HCT116 (cell line): Measurements from ENCODE around the gene AMT. TPM values are rescaled to one million over a fixed set of nuclear protein-coding genes. Genes with fewer than 3 reads are reported as not detected.

Source experiments
- ATAC-seq: fragments of 200-7000 bp; cut with Tn5 transposase; 2 replicates; pipeline ENCODE4 v1.9.1; 2020; ENCODE audit warnings: mild to moderate bottlenecking, moderate library complexity
- BruUV-seq: library from RNA; stranded (reverse); fragments of 400-500 nt; replicated peaks from 2 replicates; lab custom pipeline; 2021; lab: Mats Ljungman, UMichigan
- CTCF ChIA-PET: fragments of 300-600 bp; sonication (Branson Sonifier 250); formaldehyde crosslinking; loops from one replicate; lab custom pipeline; 2021; ENCODE audit warnings: antibody characterized with exemption; lab: Charles Lee
- POLR2A ChIA-PET: fragments of 300-600, 350-600 bp; sonication (Branson Sonifier 250); formaldehyde crosslinking; loops from one replicate; lab custom pipeline; 2021; ENCODE audit warnings: antibody characterized with exemption; lab: Charles Lee
- RAD21 ChIA-PET, 2 experiments: fragments of 300-600 bp; sonication (Branson Sonifier 250); formaldehyde crosslinking; loops; one replicate each; lab custom pipeline; 2023; ENCODE audit warnings: low total read pairs in 2 of 2; ENCODE audit not compliant: uncharacterized antibody in 2 of 2, unreplicated experiment in 2 of 2, low non-redundant PET in 1 of 2; lab: Charles Lee
- DNase-seq: peaks from one replicate; pipeline ENCODE4 v3.0.0-alpha.2; 2010; ENCODE audit warnings: low read depth, low spot score
- H2AFZ ChIP-seq: fragments of 200-600 bp; shearing (Covaris generic), sonication (generic); 2 replicates; pipeline ENCODE4 v1.6.1; 2017; ENCODE audit warnings: low read depth, mixed run types, mixed read lengths, antibody characterized with exemption, low read length; ENCODE audit not compliant: poor library complexity, severe bottlenecking
- H3K27ac ChIP-seq: 2 replicates; pipeline ENCODE4 v1.5.1; 2012; ENCODE audit warnings: low read depth, low read length
- H3K27me3 ChIP-seq: fragments of 200-600 bp; sonication (generic); 2 replicates; pipeline ENCODE4 v1.6.1; 2016; ENCODE audit warnings: mixed run types, low read length, mixed read lengths; ENCODE audit not compliant: insufficient read depth
- H3K36me3 ChIP-seq, 2 experiments: fragments of 200-500 bp in 1 of 2; fragments of 200-600 bp in 1 of 2; sonication (Bioruptor generic) in 1 of 2; sonication (generic) in 1 of 2; 2 replicates each; pipeline versions ENCODE4 v1.5.1 to v1.6.1; 2014 to 2016; ENCODE audit warnings: low read length in 2 of 2, inconsistent platforms in 1 of 2, mixed read lengths in 1 of 2, mixed run types in 1 of 2; ENCODE audit not compliant: insufficient read depth in 2 of 2, control insufficient read depth in 1 of 2
- H3K4me1 ChIP-seq, 2 experiments: fragments of 200-600 bp in 1 of 2; sonication (generic) in 1 of 2; 2 replicates each; pipeline versions ENCODE4 v1.5.1 to v1.6.1; 2012 to 2017; ENCODE audit warnings: low read length in 2 of 2, inconsistent platforms in 1 of 2, mild to moderate bottlenecking in 1 of 2, mixed read lengths in 1 of 2, mixed run types in 1 of 2, moderate library complexity in 1 of 2; ENCODE audit not compliant: insufficient read depth in 2 of 2, control insufficient read depth in 1 of 2
- H3K4me2 ChIP-seq: fragments of 200-600 bp; sonication (generic); 2 replicates; pipeline ENCODE4 v1.6.1; 2017; ENCODE audit warnings: mixed run types, low read length, mixed read lengths
- H3K4me3 ChIP-seq, 2 experiments: fragments of 200-600 bp in 1 of 2; sonication (generic) in 1 of 2; replicated peaks in 1 of 2; 2 replicates each; pipeline ENCODE4 v1.5.1; 2011 to 2016; ENCODE audit warnings: low read length in 2 of 2, control low read depth in 1 of 2, low read depth in 1 of 2, mild to moderate bottlenecking in 1 of 2, mixed read lengths in 1 of 2, mixed run types in 1 of 2
- H3K79me2 ChIP-seq: fragments of 200-600 bp; sonication (generic); 2 replicates; pipeline ENCODE4 v1.6.1; 2017; ENCODE audit warnings: mild to moderate bottlenecking, mixed run types, low read length, moderate library complexity, mixed read lengths; ENCODE audit not compliant: insufficient read depth
- H3K9ac ChIP-seq: fragments of 200-600 bp; sonication (generic); 2 replicates; pipeline ENCODE4 v1.6.1; 2016; ENCODE audit warnings: low read length, mixed read lengths
- H3K9me2 ChIP-seq: fragments of 200-600 bp; sonication (generic), shearing (Covaris generic); 2 replicates; pipeline ENCODE4 v1.6.1; 2017; ENCODE audit warnings: mixed run types, mild to moderate bottlenecking, moderate library complexity; ENCODE audit not compliant: insufficient read depth
- H3K9me3 ChIP-seq, 2 experiments: fragments of 200-500 bp in 1 of 2; fragments of 200-600 bp in 1 of 2; sonication (Bioruptor generic) in 1 of 2; sonication (generic) in 1 of 2; 2 replicates each; pipeline ENCODE4 v1.6.1; 2014 to 2017; ENCODE audit warnings: low read length in 2 of 2, mixed read lengths in 2 of 2, inconsistent platforms in 1 of 2, low read depth in 1 of 2, mild to moderate bottlenecking in 1 of 2, mixed run types in 1 of 2, moderate library complexity in 1 of 2; ENCODE audit not compliant: control insufficient read depth in 1 of 2, insufficient read depth in 1 of 2
- H4K20me1 ChIP-seq: fragments of 200-600 bp; sonication (generic), shearing (Covaris generic); 2 replicates; pipeline ENCODE4 v1.6.1; 2017; ENCODE audit warnings: mixed run types, mild to moderate bottlenecking, moderate library complexity; ENCODE audit not compliant: insufficient read depth
- CBX3 ChIP-seq: IDR thresholded peaks from 2 replicates; pipeline ENCODE4 v1.6.1; 2012; ENCODE audit warnings: low read depth
- CEBPB ChIP-seq: IDR thresholded peaks from 2 replicates; pipeline ENCODE4 v1.6.1; 2012; ENCODE audit warnings: low read depth
- ELF1 ChIP-seq: IDR thresholded peaks from 2 replicates; pipeline ENCODE4 v1.6.1; 2012; ENCODE audit warnings: low read depth, borderline replicate concordance
- EZH2 ChIP-seq: fragments of 200-600 bp; sonication (generic); IDR thresholded peaks from 2 replicates; pipeline ENCODE4 v1.6.1; 2017; ENCODE audit warnings: antibody characterized with exemption, mixed run types
- FOSL1 ChIP-seq: IDR thresholded peaks from 2 replicates; pipeline ENCODE4 v1.6.1; 2012; ENCODE audit warnings: low read depth
- JUND ChIP-seq: IDR thresholded peaks from 2 replicates; pipeline ENCODE4 v1.6.1; 2012
- POLR2A ChIP-seq: IDR thresholded peaks from 2 replicates; pipeline ENCODE4 v1.7.0; 2011; ENCODE audit warnings: borderline replicate concordance; ENCODE audit not compliant: insufficient read depth, insufficient read length; ENCODE audit errors: extremely low read depth
- POLR2AphosphoS5 ChIP-seq: IDR thresholded peaks from 2 replicates; pipeline ENCODE4 v1.6.1; 2011; ENCODE audit warnings: mild to moderate bottlenecking, low read depth, low read length, moderate library complexity
- RAD21 ChIP-seq: IDR thresholded peaks from 2 replicates; pipeline ENCODE4 v1.6.1; 2012; ENCODE audit warnings: low read depth, mild to moderate bottlenecking
- SP1 ChIP-seq: IDR thresholded peaks from 2 replicates; pipeline ENCODE4 v1.6.1; 2012; ENCODE audit warnings: low read depth
- SRF ChIP-seq: IDR thresholded peaks from 2 replicates; pipeline ENCODE4 v1.6.1; 2012; ENCODE audit warnings: low read depth
- TCF7L2 ChIP-seq: IDR thresholded peaks from 2 replicates; pipeline ENCODE4 v1.7.0; 2011; ENCODE audit warnings: borderline replicate concordance, inconsistent platforms; ENCODE audit not compliant: insufficient read depth, insufficient read length; ENCODE audit errors: extremely low read depth
- intact Hi-C: fragments of 100-400 bp; cut with micrococcal nuclease; formaldehyde crosslinking; loops from 2 replicates; pipeline ENCODE4 v1.10.0; 2022
- total RNA-seq: library from RNA; stranded (reverse); gene quantifications from one replicate; pipeline ENCODE4 v1.2.1, GENCODE V29; 2021; ENCODE audit not compliant: unreplicated experiment
- TF ChIP-seq, protein P1 (sequence below), 3 experiments: fragments of 200-600 bp in 1 of 3; sonication (generic) in 1 of 3; IDR thresholded peaks in 2 of 3; conservative IDR thresholded peaks in 1 of 3; 2 replicates each; pipeline ENCODE4 v1.5.1; 2012 to 2017; ENCODE audit warnings: low read depth in 2 of 3, low read length in 2 of 3, antibody characterized with exemption in 1 of 3, borderline replicate concordance in 1 of 3, control low read depth in 1 of 3, mild to moderate bottlenecking in 1 of 3, mixed read lengths in 1 of 3, mixed run types in 1 of 3, moderate library complexity in 1 of 3; ENCODE audit not compliant: insufficient read depth in 1 of 3
- TF ChIP-seq, protein P2 (sequence below): IDR thresholded peaks from 2 replicates; pipeline ENCODE4 v1.6.1; 2012
- TF ChIP-seq, protein P3 (sequence below): IDR thresholded peaks from 2 replicates; pipeline ENCODE4 v1.6.1; 2012; ENCODE audit warnings: low read depth
- TF ChIP-seq, protein P4 (sequence below): IDR thresholded peaks from 2 replicates; pipeline ENCODE4 v1.6.1; 2012
- TF ChIP-seq, protein P5 (sequence below): IDR thresholded peaks from 2 replicates; pipeline ENCODE4 v1.6.1; 2011; ENCODE audit warnings: mild to moderate bottlenecking, low read length, moderate library complexity; ENCODE audit not compliant: insufficient replicate concordance; ENCODE audit errors: extremely low read depth

Gene AMT
- total RNA-seq, 1 experiment from 2014 or later: 4.8 TPM

DNA sequence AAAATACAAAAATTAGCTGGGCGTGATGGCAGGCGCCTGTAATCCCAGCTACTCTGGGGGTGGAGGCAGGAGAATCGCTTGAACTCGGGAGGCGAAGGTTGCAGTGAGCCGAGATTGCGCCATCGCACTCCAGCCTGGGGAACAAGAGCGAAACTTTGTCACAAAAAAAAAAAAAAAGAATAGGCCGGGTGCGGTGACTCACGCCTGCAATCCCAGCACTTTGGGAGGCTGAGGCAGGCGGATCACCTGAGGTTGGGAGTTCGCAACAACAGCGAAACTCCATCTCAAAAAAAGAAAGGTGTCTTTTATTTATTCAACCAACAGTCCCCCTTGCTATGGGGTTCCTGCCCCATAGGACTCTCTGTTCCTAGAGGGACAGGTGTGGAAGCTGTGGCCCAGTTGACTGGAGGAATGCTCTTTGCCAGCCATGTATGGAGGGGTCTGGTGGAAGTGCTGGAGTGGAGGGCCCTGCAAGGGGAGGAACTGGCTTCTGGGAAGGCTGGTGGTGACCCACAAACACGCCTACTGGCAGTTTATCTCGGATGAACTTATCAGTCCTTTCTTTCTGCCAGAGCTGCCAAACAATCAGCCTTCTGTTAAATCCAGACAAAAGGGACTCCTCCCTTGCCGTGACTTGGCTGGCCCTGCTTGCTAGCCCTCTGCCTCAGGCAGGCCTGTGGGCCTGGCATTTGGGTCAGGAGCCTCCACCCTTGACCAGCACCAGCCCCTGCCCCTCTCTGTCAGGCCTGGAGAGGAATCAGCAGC, 43.2 kb upstream of the AMT start:
- BruUV-seq: TSS peak; percentile 31
- DNase-seq: no peak
- H3K9me2 ChIP-seq: no peaks in the 10 kb centered on the region
- TF ChIP-seq RAD21 (no peak), ELF1 (no peak), SRF (no peak), POLR2A (no peak), EZH2 (no peak), FOSL1 (no peak), CEBPB (no peak), TCF7L2 (no peak), CBX3 (no peak), SP1 (no peak), JUND (no peak), POLR2AphosphoS5 (no peak)
- TF ChIP-seq, protein P1, sequence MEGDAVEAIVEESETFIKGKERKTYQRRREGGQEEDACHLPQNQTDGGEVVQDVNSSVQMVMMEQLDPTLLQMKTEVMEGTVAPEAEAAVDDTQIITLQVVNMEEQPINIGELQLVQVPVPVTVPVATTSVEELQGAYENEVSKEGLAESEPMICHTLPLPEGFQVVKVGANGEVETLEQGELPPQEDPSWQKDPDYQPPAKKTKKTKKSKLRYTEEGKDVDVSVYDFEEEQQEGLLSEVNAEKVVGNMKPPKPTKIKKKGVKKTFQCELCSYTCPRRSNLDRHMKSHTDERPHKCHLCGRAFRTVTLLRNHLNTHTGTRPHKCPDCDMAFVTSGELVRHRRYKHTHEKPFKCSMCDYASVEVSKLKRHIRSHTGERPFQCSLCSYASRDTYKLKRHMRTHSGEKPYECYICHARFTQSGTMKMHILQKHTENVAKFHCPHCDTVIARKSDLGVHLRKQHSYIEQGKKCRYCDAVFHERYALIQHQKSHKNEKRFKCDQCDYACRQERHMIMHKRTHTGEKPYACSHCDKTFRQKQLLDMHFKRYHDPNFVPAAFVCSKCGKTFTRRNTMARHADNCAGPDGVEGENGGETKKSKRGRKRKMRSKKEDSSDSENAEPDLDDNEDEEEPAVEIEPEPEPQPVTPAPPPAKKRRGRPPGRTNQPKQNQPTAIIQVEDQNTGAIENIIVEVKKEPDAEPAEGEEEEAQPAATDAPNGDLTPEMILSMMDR (IDR thresholded peaks at IDR 0.05 in 2 of 3, conservative IDR thresholded peaks at IDR 0.05 in 1 of 3; ENCODE audit: borderline replicate concordance in 1 of 3, insufficient read depth in 1 of 3, low read depth in 2 of 3, low read length in 2 of 3): no peak
- TF ChIP-seq, protein P2, sequence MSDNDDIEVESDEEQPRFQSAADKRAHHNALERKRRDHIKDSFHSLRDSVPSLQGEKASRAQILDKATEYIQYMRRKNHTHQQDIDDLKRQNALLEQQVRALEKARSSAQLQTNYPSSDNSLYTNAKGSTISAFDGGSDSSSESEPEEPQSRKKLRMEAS: no peak
- TF ChIP-seq, protein P3, sequence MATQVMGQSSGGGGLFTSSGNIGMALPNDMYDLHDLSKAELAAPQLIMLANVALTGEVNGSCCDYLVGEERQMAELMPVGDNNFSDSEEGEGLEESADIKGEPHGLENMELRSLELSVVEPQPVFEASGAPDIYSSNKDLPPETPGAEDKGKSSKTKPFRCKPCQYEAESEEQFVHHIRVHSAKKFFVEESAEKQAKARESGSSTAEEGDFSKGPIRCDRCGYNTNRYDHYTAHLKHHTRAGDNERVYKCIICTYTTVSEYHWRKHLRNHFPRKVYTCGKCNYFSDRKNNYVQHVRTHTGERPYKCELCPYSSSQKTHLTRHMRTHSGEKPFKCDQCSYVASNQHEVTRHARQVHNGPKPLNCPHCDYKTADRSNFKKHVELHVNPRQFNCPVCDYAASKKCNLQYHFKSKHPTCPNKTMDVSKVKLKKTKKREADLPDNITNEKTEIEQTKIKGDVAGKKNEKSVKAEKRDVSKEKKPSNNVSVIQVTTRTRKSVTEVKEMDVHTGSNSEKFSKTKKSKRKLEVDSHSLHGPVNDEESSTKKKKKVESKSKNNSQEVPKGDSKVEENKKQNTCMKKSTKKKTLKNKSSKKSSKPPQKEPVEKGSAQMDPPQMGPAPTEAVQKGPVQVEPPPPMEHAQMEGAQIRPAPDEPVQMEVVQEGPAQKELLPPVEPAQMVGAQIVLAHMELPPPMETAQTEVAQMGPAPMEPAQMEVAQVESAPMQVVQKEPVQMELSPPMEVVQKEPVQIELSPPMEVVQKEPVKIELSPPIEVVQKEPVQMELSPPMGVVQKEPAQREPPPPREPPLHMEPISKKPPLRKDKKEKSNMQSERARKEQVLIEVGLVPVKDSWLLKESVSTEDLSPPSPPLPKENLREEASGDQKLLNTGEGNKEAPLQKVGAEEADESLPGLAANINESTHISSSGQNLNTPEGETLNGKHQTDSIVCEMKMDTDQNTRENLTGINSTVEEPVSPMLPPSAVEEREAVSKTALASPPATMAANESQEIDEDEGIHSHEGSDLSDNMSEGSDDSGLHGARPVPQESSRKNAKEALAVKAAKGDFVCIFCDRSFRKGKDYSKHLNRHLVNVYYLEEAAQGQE: no peak
- TF ChIP-seq, protein P4, sequence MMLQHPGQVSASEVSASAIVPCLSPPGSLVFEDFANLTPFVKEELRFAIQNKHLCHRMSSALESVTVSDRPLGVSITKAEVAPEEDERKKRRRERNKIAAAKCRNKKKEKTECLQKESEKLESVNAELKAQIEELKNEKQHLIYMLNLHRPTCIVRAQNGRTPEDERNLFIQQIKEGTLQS: no peak
- TF ChIP-seq, protein P5, sequence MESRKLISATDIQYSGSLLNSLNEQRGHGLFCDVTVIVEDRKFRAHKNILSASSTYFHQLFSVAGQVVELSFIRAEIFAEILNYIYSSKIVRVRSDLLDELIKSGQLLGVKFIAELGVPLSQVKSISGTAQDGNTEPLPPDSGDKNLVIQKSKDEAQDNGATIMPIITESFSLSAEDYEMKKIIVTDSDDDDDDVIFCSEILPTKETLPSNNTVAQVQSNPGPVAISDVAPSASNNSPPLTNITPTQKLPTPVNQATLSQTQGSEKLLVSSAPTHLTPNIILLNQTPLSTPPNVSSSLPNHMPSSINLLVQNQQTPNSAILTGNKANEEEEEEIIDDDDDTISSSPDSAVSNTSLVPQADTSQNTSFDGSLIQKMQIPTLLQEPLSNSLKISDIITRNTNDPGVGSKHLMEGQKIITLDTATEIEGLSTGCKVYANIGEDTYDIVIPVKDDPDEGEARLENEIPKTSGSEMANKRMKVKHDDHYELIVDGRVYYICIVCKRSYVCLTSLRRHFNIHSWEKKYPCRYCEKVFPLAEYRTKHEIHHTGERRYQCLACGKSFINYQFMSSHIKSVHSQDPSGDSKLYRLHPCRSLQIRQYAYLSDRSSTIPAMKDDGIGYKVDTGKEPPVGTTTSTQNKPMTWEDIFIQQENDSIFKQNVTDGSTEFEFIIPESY: no peak
- H3K27ac ChIP-seq: peak overlapping the region; percentile 61
- H3K4me3 ChIP-seq: peak overlapping the region in 1 of 2 experiments; percentile 41; a peak in 2 of 4 replicates
- peaks cover 42 to 61% of the 10 kb centered on the region in 2 experiments for H3K4me1 ChIP-seq
- RAD21 ChIA-PET: no interaction called here
- CTCF ChIA-PET: interaction anchor here (1.4 kb wide), 1 partner anchor 11 kb away, joined by 3 read pairs; no protein-coding TSS in a partner anchor
- H3K9ac ChIP-seq: peak overlapping the region; percentile 52
- POLR2A ChIA-PET: no interaction called here
- H4K20me1 ChIP-seq: no peaks in the 10 kb centered on the region
- intact Hi-C loops: no loop called here
- no peaks in the 10 kb centered on the region for H3K36me3 ChIP-seq
- peak overlapping the region; percentile 67 for H3K4me2 ChIP-seq
- H3K9me3 ChIP-seq: no peaks in the 10 kb centered on the region
- no peak for ATAC-seq
- H2AFZ ChIP-seq: peak overlapping the region; percentile 87
- H3K27me3 ChIP-seq: no peaks in the 10 kb centered on the region
- H3K79me2 ChIP-seq: no peaks in the 10 kb centered on the region
